GM10266 (cell line): Measurements from ENCODE around the gene EOLA1.

Experiments used
- DNase-seq: peaks from one replicate; pipeline ENCODE4 v3.0.0; 2012; ENCODE audit errors: extremely low spot score
- TF ChIP-seq, protein P1 (sequence below): IDR thresholded peaks from 2 replicates; pipeline ENCODE4 v1.5.1; 2012; ENCODE audit warnings: mild to moderate bottlenecking, low read depth; ENCODE audit not compliant: control insufficient read depth, insufficient read depth; ENCODE audit errors: missing control alignments

EOLA1 gene

DNA sequence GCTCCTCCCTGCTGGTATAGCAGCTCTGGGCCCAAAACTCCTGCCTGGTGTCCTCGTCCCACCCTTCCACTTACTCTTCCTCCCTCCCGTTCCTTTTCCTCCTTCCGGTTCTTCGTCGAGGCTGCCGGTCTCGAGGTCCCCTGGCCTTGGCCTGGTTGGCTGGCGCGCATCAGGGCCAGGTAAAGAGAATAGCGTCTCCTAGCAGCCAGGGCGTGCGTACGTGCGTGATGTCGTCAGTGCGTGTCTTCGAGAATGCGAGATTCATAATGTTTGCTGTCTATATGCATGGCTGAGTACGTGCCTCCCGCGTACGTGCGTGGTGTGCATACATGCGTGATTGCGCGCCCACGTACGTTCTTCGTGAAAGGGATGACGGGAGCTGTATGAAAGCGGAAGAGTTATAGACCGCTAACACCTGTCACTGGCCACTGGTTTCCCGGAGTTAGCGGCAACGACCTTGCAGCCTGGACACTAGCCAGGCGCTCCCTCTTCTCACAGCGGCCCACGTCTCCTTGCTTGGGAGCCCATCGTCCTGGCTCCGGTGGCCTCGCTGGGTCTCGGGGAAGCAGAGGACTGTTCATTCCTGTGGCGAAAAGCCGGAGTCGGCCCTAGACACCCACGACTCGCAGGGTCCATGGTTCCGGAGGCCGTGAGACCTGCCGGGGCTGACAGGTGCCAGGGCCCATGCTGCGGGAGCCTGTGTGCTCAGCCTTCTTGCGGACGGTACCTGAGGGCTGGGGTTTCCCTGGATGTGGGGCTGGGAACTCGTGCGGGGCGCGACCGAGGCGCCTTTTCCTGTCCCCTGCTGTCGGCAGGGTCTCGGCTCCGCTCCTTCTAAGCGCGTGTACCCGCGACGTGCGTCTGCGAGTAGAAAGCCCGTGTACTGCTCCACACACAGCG lies at the start of gene EOLA1:
EOLA1 (plus strand) TSS at position 392 of the 900 bp plus-strand sequence. CDS start 4,619 bp downstream, outside the sequence.
- TF ChIP-seq, protein P1, sequence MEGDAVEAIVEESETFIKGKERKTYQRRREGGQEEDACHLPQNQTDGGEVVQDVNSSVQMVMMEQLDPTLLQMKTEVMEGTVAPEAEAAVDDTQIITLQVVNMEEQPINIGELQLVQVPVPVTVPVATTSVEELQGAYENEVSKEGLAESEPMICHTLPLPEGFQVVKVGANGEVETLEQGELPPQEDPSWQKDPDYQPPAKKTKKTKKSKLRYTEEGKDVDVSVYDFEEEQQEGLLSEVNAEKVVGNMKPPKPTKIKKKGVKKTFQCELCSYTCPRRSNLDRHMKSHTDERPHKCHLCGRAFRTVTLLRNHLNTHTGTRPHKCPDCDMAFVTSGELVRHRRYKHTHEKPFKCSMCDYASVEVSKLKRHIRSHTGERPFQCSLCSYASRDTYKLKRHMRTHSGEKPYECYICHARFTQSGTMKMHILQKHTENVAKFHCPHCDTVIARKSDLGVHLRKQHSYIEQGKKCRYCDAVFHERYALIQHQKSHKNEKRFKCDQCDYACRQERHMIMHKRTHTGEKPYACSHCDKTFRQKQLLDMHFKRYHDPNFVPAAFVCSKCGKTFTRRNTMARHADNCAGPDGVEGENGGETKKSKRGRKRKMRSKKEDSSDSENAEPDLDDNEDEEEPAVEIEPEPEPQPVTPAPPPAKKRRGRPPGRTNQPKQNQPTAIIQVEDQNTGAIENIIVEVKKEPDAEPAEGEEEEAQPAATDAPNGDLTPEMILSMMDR: no peak
- DNase-seq: peak; percentile 59

DNA sequence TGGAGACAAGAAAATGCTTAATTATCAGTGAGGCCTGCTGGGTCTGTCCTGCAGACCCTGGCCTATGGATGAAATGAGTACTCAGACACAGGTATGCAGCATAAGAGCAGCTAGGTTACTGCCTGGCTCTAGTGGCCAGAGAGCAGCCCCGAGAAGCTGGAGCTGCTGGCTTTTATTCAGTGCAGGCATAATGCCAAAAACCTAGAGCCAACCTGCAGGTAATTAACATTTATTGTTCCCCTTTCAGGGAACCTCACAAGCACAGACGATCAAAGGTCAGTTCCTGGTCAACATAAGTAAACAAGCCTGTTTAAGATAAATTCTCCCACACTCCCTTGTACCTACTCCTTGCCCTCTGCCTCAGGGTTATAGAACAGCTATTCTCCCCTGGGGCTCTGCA lies 49.0 kb upstream of the EOLA1 start:
- no peak for DNase-seq
- TF ChIP-seq, protein P1: no peak

DNA sequence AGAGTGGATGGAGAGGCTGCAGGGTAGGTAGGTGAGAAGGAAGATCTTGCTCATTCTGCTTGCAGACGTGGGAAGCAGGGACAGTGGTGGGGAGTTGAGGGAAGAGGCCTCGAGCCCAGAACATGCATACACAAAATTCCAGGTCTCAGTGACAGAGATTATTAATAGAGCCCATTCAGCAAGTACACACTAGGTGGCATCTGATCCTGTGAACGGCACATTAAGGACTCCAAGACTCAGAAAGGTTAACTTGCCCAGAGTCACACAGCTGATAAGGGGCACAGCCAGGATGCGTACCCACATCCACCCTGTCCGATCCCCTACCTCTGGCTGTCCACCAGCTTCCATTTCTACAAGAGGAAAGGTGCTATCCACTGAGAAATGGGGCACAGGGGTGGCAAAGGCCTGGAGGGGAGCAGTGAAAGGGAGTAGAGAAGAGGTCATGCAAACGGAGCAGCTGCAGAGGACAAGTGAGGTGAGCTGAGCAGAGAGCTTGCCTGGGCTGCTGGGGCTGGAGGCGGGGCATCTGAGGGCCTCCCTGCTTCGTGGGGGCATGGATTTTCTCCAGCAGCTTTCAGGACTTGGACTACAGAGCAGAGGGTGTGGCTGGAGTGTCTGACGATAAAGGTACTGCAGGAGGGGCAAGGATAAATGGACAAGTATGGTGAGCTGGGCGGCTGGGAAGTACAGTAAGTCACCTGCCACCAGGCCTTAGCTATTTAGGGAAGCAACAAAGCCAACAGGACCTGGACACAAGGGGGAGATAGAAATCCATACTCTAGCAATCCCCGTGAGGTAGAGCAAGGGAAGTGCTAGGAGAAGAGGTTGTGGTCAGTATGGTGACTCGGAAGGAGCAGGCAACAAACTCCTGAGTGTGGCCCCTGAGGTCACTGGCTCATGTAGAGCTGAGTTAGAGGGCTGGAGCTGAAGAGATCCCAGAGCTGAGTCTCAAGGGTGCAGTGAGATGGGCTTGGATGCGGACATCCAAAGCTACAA lies 46.9 kb upstream of the EOLA1 start:
- TF ChIP-seq, protein P1: no peak
- no peak for DNase-seq

DNA sequence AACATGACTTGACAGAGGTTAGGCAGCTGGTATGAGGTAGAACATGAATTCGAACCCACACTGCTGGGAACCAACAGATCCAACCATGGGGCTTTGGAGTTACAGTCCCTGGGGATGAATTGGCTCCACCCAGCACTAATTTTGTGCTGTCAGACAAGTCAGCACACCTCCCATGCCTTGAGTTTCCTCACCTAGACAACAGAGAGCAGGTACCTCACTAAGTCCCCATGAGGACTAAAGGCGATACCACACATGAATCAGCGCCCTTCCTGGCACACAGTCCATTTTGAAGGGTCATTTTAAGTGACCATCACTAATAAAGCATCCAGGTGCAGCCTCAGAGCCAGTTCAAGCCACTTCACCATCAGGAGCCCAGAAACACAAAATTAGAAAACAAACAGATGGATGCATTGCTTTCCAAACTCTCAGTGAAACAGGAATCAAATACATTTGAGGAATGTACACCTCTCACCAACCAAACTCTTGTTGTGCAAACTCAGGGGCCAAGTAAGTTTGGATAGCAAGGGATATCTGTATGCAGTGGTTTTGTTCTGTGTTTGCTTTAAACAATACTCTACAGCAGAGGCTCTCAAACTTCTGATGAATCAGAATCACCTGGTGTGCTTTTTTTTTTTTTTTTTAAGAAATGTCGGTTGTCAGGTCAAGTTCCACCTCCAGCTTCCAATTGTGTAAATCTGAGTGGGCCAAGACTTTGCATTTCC lies 45.8 kb upstream of the EOLA1 start:
- no peak for DNase-seq

DNA sequence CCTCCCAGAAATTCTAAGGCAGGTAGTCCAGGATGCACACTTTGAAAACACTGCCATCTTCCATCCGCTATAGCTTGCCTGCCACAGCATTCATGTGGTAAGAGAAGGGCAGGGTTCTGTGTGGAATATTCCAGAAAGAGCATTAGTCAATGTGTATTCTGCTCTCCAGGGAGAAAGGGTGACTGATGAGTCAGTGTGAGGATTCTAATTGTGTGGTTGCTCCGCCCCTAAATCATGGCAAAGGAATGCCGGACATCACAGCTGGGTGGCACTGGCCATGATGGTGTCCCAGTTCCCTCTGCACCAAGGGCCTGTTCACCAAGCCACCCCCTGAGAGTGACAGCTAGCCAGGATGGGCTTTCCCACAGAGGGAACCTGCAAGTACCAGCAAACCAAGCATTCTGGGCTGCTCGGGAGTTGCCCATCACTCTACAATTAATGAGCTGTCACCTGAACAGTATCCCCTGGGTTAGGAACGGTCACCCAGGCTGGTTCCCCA lies 45.2 kb upstream of the EOLA1 start:
- TF ChIP-seq, protein P1: no peak
- no peak for DNase-seq

More for the DNA sequence above, 45.8 kb upstream of the EOLA1 start:
- TF ChIP-seq, protein P1: no peak

DNA sequence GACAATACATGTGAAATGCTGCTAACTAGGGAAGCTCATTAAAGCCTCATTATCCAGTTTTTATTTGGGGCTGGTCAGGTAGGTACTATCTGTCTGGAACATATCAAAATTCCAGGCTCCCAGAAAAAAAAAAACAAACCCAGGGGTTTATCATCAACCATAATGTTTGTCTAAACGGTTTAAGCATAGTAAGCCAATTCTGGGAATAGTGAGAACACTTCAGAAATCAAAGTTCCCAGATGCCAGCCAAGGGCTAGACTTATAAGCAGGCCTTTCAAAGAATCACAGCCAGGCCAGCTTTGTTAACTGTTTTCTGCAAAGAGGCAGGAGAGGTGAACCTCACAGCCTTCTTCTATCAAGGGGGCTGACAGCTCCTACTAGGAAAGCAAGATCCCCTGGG lies 43.8 kb upstream of the EOLA1 start:
- DNase-seq: no peak
- TF ChIP-seq, protein P1: no peak
